GM23248 (cell line): ENCODE data around the gene DUSP22. TPM values are rescaled to one million over a fixed set of nuclear protein-coding genes. Genes with fewer than 3 reads are reported as not detected.

ENCODE experiments used
- DNase-seq: peaks from one replicate; pipeline ENCODE4 v3.0.0-alpha.2; 2015
- H2AFZ ChIP-seq: fragments of 200-600 bp; sonication (generic); 2 replicates; pipeline ENCODE4 v1.6.1; 2016; ENCODE audit warnings: antibody characterized with exemption
- H3F3A ChIP-seq: fragments of 200-600 bp; sonication (generic); 2 replicates; pipeline ENCODE4 v1.6.1; 2016; ENCODE audit warnings: mild to moderate bottlenecking, antibody characterized with exemption, mixed run types; ENCODE audit not compliant: insufficient read depth
- H3K27ac ChIP-seq: fragments of 200-600 bp; sonication (generic); 2 replicates; pipeline ENCODE4 v1.5.1; 2016; ENCODE audit warnings: mild to moderate bottlenecking
- H3K27me3 ChIP-seq: fragments of 200-600 bp; sonication (generic); replicated peaks from 2 replicates; pipeline ENCODE4 v1.6.1; 2016; ENCODE audit warnings: mild to moderate bottlenecking; ENCODE audit not compliant: insufficient read depth
- H3K36me3 ChIP-seq: fragments of 200-600 bp; sonication (generic); 2 replicates; pipeline ENCODE4 v1.6.1; 2016; ENCODE audit warnings: low read depth, mild to moderate bottlenecking
- H3K4me1 ChIP-seq: fragments of 200-600 bp; sonication (generic); 2 replicates; pipeline ENCODE4 v1.6.1; 2016; ENCODE audit warnings: mild to moderate bottlenecking; ENCODE audit not compliant: insufficient read depth
- H3K4me2 ChIP-seq: fragments of 200-600 bp; sonication (generic); one replicate; pipeline ENCODE4 v1.6.1; 2016; ENCODE audit warnings: mild to moderate bottlenecking; ENCODE audit not compliant: unreplicated experiment
- H3K4me3 ChIP-seq: fragments of 200-600 bp; sonication (generic); 2 replicates; pipeline ENCODE4 v1.5.1; 2016; ENCODE audit warnings: mild to moderate bottlenecking
- H3K79me2 ChIP-seq: fragments of 200-600 bp; sonication (generic); 2 replicates; pipeline ENCODE4 v1.6.1; 2016; ENCODE audit warnings: mild to moderate bottlenecking; ENCODE audit not compliant: insufficient read depth
- H3K9ac ChIP-seq: fragments of 200-600 bp; sonication (generic); 2 replicates; pipeline ENCODE4 v1.6.1; 2016; ENCODE audit warnings: mild to moderate bottlenecking
- H3K9me2 ChIP-seq: fragments of 200-600 bp; sonication (generic); 2 replicates; pipeline ENCODE4 v1.6.1; 2016; ENCODE audit warnings: mixed run types, mild to moderate bottlenecking, moderate library complexity; ENCODE audit not compliant: insufficient read depth
- H3K9me3 ChIP-seq: fragments of 200-600 bp; sonication (generic); one replicate; pipeline ENCODE4 v1.6.1; 2017; ENCODE audit warnings: low read depth
- H4K20me1 ChIP-seq: fragments of 200-600 bp; sonication (generic); 2 replicates; pipeline ENCODE4 v1.6.0; 2016; ENCODE audit not compliant: insufficient read depth
- EZH2 ChIP-seq: fragments of 200-600 bp; sonication (generic); IDR thresholded peaks from 2 replicates; pipeline ENCODE4 v1.6.1; 2018; ENCODE audit warnings: antibody characterized with exemption, mild to moderate bottlenecking; ENCODE audit not compliant: insufficient read depth, poor library complexity, severe bottlenecking
- EZH2phosphoT487 ChIP-seq: fragments of 200-600 bp; sonication (generic); IDR thresholded peaks from 2 replicates; pipeline ENCODE4 v1.6.1; 2018; ENCODE audit warnings: antibody characterized with exemption, moderate library complexity, mild to moderate bottlenecking, low read depth; ENCODE audit not compliant: insufficient read depth
- WGBS, 2 experiments: methylation state at CpG; one replicate each; pipeline ENCODE4 v1.1.6; 2015 to 2017; ENCODE audit warnings: low lambda C conversion rate in 2 of 2, low coverage in 1 of 2; ENCODE audit errors: missing lambda C conversion rate in 2 of 2; 5-methylcytosine and 5-hydroxymethylcytosine counted together
- in situ Hi-C: fragments of 300-500 bp; cut with MboI; formaldehyde crosslinking; loops from 2 replicates; pipeline ENCODE4 v1.15.0; 2020
- polyA plus RNA-seq: library from polyadenylated mRNA; unstranded; fragments of >200 nt; fragmentation: Nextera tagmentation; extraction: Ambion mirVana; gene quantifications from 2 replicates; pipeline ENCODE4 v1.2.1, GENCODE V29; 2016
- total RNA-seq: library from RNA; depleted of rRNA; stranded (reverse); fragments of >200 nt; shearing (Covaris generic); gene quantifications from 2 replicates; pipeline ENCODE4 v1.2.3, GENCODE V29; 2014

Gene DUSP22
- total and polyA plus RNA-seq, 2 experiments from 2014 or later, result 12.4 to 15.7 TPM

DNA sequence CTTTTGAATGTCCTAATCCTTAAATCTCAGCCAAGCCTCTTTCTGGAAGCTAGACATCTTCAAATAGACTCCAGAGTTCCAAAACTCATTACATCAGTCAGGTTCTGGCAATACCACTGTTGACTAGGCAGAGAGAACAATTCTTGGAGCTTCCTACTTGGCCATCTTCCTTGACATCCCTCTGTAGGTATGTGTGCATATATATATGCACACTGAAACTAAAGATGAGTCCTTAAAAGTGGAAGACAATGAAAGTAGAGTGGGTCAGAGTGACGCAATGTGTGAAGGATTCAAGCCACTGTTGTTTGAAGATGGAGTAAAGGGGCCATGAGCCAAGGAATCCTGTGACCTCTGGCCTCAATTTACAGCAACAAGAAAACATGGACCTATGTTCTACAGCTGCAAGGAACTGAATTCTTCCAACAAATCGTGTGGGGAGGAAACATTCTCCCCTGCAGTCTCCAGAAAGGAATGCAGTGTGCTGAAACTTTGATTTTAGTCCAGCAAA, 18.7 kb upstream of the DUSP22 start:
- no peaks in the 10 kb centered on the region for H4K20me1 ChIP-seq
- peaks cover 13% of the 10 kb centered on the region for H3K27me3 ChIP-seq
- no peaks in the 10 kb centered on the region for H3K9me2 ChIP-seq
- no peak overlapping the region for H3K9ac ChIP-seq
- H3K4me1 ChIP-seq, result no peaks in the 10 kb centered on the region
- H2AFZ ChIP-seq, result no peak overlapping the region
- no peaks in the 10 kb centered on the region for H3K79me2 ChIP-seq
- H3F3A ChIP-seq, result no peaks in the 10 kb centered on the region
- no peaks in the 10 kb centered on the region for H3K36me3 ChIP-seq
- no peak overlapping the region for H3K4me2 ChIP-seq
- H3K9me3 ChIP-seq, result no peaks in the 10 kb centered on the region
- no peak for DNase-seq
- WGBS, 2 experiments, result 0% methylated on average over 2 of the region's 2 CpGs
- H3K4me3 ChIP-seq, result no peak overlapping the region
- H3K27ac ChIP-seq, result no peak overlapping the region
- TF ChIP-seq EZH2phosphoT487, result no peak
- no peak for TF ChIP-seq EZH2
- in situ Hi-C loops, result no loop called here

GRCh38 chr6:277746-278145, 14.5 kb upstream of the DUSP22 start:
- WGBS, 2 experiments, result 38 to 46% methylated on average over 2 of the region's 2 CpGs
- no peak for DNase-seq
- H3K9ac ChIP-seq, result no peak overlapping the region
- H3K9me2 ChIP-seq, result no peaks in the 10 kb centered on the region
- no peak overlapping the region for H2AFZ ChIP-seq
- H3K4me3 ChIP-seq, result no peak overlapping the region
- peaks cover 12% of the 10 kb centered on the region for H3K27me3 ChIP-seq
- H3K4me1 ChIP-seq, result no peaks in the 10 kb centered on the region
- in situ Hi-C loops, result no loop called here
- H3F3A ChIP-seq, result no peaks in the 10 kb centered on the region
- H3K9me3 ChIP-seq, result no peaks in the 10 kb centered on the region
- no peaks in the 10 kb centered on the region for H3K36me3 ChIP-seq
- no peaks in the 10 kb centered on the region for H4K20me1 ChIP-seq
- H3K27ac ChIP-seq, result no peak overlapping the region
- no peaks in the 10 kb centered on the region for H3K79me2 ChIP-seq
- TF ChIP-seq EZH2, result no peak
- no peak for TF ChIP-seq EZH2phosphoT487
- H3K4me2 ChIP-seq, result no peak overlapping the region

DNA sequence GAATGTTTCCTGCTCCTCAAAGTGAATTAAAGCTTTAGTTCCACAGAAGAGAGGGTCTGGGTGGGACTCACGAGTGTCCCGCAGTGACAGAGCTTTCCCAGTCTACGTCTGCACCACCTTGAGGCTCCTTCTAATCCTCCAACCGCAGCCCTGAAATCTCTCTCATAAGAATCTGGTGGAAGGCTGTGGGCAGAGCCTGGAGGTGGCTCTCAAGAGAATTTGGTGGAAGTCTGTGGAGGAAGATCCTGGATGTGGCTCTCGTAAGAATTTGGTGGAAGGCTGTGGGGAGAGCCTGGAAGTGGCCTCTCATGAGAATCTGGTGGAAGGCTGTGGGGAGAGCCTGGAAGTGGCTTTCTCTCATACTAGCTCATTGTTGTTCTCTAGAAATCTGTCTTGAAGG, 13.8 kb upstream of the DUSP22 start:
- Histone ChIP-seq H3K4me1 (no peaks in the 10 kb centered on the region), H3K9me2 (no peaks in the 10 kb centered on the region), H3K27me3 (peaks cover 12% of the 10 kb centered on the region), H3K27ac (no peak overlapping the region), H3K36me3 (no peaks in the 10 kb centered on the region), H3K4me2 (no peak overlapping the region), H3K9ac (no peak overlapping the region), H3K4me3 (no peak overlapping the region), H3F3A (no peaks in the 10 kb centered on the region), H3K79me2 (no peaks in the 10 kb centered on the region), H4K20me1 (no peaks in the 10 kb centered on the region), H2AFZ (no peak overlapping the region), H3K9me3 (no peaks in the 10 kb centered on the region)
- DNase-seq, result no peak
- TF ChIP-seq EZH2 (no peak), EZH2phosphoT487 (no peak)
- WGBS, 2 experiments, result 46 to 58% methylated on average over 5 of the region's 5 CpGs
- in situ Hi-C loops, result no loop called here

DNA sequence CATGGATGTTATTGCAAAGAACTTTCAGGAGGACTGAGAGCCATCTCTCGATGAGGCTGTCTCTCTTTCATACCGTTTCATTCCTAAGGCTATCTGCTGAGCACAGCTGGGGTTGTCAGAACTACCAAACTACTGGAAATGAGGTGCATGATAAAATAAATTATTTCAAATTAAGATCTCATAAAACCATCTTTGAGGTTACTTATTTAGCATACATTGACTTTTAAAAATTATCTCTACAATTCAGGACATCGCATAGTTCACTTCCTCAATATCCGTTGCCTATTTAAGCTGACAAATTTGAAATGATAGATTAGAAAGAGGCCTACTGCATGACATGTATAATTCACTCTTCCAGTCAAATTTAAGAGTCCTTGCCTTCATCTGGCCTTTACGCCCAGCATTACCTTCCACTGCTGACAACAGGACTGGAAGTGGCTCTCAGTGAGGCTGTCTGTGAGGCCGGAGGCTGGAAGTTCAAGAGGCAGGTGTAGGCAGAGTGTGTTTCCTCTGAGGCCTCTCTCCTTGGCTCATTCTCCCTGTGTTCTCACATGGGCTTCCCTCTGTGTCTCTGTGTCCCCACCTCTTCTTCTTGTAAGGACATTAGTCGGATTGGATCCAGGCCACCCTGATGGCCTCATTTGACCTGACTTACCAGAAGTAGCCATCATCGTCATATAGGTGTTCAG, 12.8 kb upstream of the DUSP22 start:
- Histone ChIP-seq H3K27ac (no peak overlapping the region), H3K4me1 (no peaks in the 10 kb centered on the region), H3K9ac (no peak overlapping the region), H3K4me2 (no peak overlapping the region), H3K9me2 (no peaks in the 10 kb centered on the region), H3K9me3 (no peaks in the 10 kb centered on the region), H2AFZ (no peak overlapping the region), H3K79me2 (no peaks in the 10 kb centered on the region), H3K27me3 (peaks cover 19% of the 10 kb centered on the region), H4K20me1 (no peaks in the 10 kb centered on the region), H3K36me3 (no peaks in the 10 kb centered on the region), H3K4me3 (no peak overlapping the region), H3F3A (no peaks in the 10 kb centered on the region)
- TF ChIP-seq EZH2 (no peak), EZH2phosphoT487 (no peak)
- in situ Hi-C loops, result no loop called here
- no peak for DNase-seq
- WGBS, 2 experiments, result 61 to 66% methylated on average over 8 of the region's 8 CpGs
